IMR-90 (cell line): ENCODE measurements around the gene CHM. TPM values are rescaled to one million over a fixed set of nuclear protein-coding genes. Genes with fewer than 3 reads are reported as not detected.
A peak's percentile ranks its signal among the peaks of the same experiment; 100 is the strongest.

ENCODE experiments used
- ATAC-seq: fragments of 200-7000 bp; cut with Tn5 transposase; 2 replicates; pipeline ENCODE4 v1.9.1; 2020; ENCODE audit warnings: low read depth, mild to moderate bottlenecking, moderate library complexity
- BruUV-seq: library from RNA; stranded (reverse); fragments of 400-500 nt; replicated peaks from 2 replicates; lab custom pipeline; 2021; lab: Mats Ljungman, UMichigan
- CTCF ChIA-PET: fragments of 300-600 bp; formaldehyde crosslinking; extraction: SDS; loops from one replicate; lab custom pipeline; 2021; ENCODE audit warnings: antibody characterized with exemption; lab: Yijun Ruan, JAX
- POLR2A ChIA-PET: fragments of 300-600 bp; sonication (Branson Sonifier 250); formaldehyde crosslinking; loops from one replicate; lab custom pipeline; 2022; ENCODE audit warnings: antibody characterized with exemption; ENCODE audit not compliant: unreplicated experiment; lab: Charles Lee
- DNase-seq: peaks from one replicate; pipeline ENCODE4 v3.0.0; 2013
- H2AFZ ChIP-seq: replicated peaks from 2 replicates; pipeline ENCODE3; 2013; ENCODE audit warnings: low read length, mild to moderate bottlenecking; ENCODE audit not compliant: poor library complexity
- H2AK5ac ChIP-seq: 2 replicates; pipeline ENCODE4 v1.6.1; 2013; ENCODE audit warnings: low read depth, low read length, inconsistent platforms
- H2AK9ac ChIP-seq: replicated peaks from 2 replicates; pipeline ENCODE3; 2013; ENCODE audit warnings: mild to moderate bottlenecking, low read depth, low read length, moderate library complexity; ENCODE audit not compliant: poor library complexity
- H2BK120ac ChIP-seq: 2 replicates; pipeline ENCODE4 v1.6.1; 2013; ENCODE audit warnings: low read depth, low read length, inconsistent platforms
- H2BK15ac ChIP-seq: 3 replicates; pipeline ENCODE4 v1.6.1; 2013; ENCODE audit warnings: low read depth, low read length, inconsistent platforms
- H2BK20ac ChIP-seq: 2 replicates; pipeline ENCODE4 v1.6.1; 2013; ENCODE audit warnings: low read depth, mild to moderate bottlenecking, inconsistent platforms, low read length, moderate library complexity
- H2BK5ac ChIP-seq: 2 replicates; pipeline ENCODE4 v1.6.1; 2013; ENCODE audit warnings: mild to moderate bottlenecking, low read depth, low read length, inconsistent platforms; ENCODE audit not compliant: poor library complexity, severe bottlenecking
- H3K14ac ChIP-seq: replicated peaks from 2 replicates; pipeline ENCODE4 v1.6.1; 2013; ENCODE audit warnings: low read depth, low read length, inconsistent platforms
- H3K18ac ChIP-seq: 2 replicates; pipeline ENCODE4 v1.6.1; 2013; ENCODE audit warnings: low read depth, low read length, control low read depth
- H3K23ac ChIP-seq: 2 replicates; pipeline ENCODE4 v1.6.1; 2013; ENCODE audit warnings: low read depth, low read length, inconsistent platforms
- H3K27ac ChIP-seq: 2 replicates; pipeline ENCODE4 v1.5.1; 2013; ENCODE audit warnings: mild to moderate bottlenecking, control low read depth, low read length; ENCODE audit not compliant: insufficient read depth
- H3K27me3 ChIP-seq: 2 replicates; pipeline ENCODE4 v1.6.1; 2013; ENCODE audit warnings: low read length; ENCODE audit not compliant: control insufficient read depth, insufficient read depth
- H3K36me3 ChIP-seq: 2 replicates; pipeline ENCODE4 v1.6.1; 2013; ENCODE audit warnings: low read length, mixed read lengths; ENCODE audit not compliant: control insufficient read depth, insufficient read depth
- H3K4ac ChIP-seq: 2 replicates; pipeline ENCODE4 v1.6.1; 2013; ENCODE audit warnings: low read depth, low read length, inconsistent platforms
- H3K4me1 ChIP-seq: 2 replicates; pipeline ENCODE4 v1.6.1; 2013; ENCODE audit warnings: low read length, mixed read lengths; ENCODE audit not compliant: control insufficient read depth, insufficient read depth
- H3K4me2 ChIP-seq: 2 replicates; pipeline ENCODE4 v1.6.1; 2013; ENCODE audit warnings: low read depth, mild to moderate bottlenecking, control low read depth, low read length, moderate library complexity
- H3K4me3 ChIP-seq: 2 replicates; pipeline ENCODE4 v1.5.1; 2013; ENCODE audit warnings: low read depth, mild to moderate bottlenecking, control low read depth, low read length, moderate library complexity; ENCODE audit not compliant: insufficient read depth
- H3K56ac ChIP-seq: 2 replicates; pipeline ENCODE4 v1.6.1; 2013; ENCODE audit warnings: low read length, inconsistent platforms; ENCODE audit not compliant: insufficient read depth; ENCODE audit errors: extremely low read depth
- H3K79me1 ChIP-seq, 2 experiments: 2 replicates each; pipeline ENCODE4 v1.6.1; 2013; ENCODE audit warnings: low read length in 2 of 2, inconsistent platforms in 1 of 2, low read depth in 1 of 2
- H3K9ac ChIP-seq: 2 replicates; pipeline ENCODE4 v1.6.1; 2013; ENCODE audit warnings: low read depth, low read length, control low read depth
- H3K9me1 ChIP-seq: 2 replicates; pipeline ENCODE4 v1.6.1; 2013; ENCODE audit warnings: low read length, inconsistent platforms; ENCODE audit not compliant: insufficient read depth
- H3K9me3 ChIP-seq: 2 replicates; pipeline ENCODE4 v1.6.1; 2013; ENCODE audit warnings: low read length; ENCODE audit not compliant: control insufficient read depth, insufficient read depth
- H4K20me1 ChIP-seq: 2 replicates; pipeline ENCODE4 v1.6.1; 2013; ENCODE audit warnings: low read length, inconsistent platforms; ENCODE audit not compliant: insufficient read depth
- H4K5ac ChIP-seq: 2 replicates; pipeline ENCODE4 v1.6.1; 2013; ENCODE audit warnings: mild to moderate bottlenecking, low read depth, low read length, control low read depth
- H4K8ac ChIP-seq, 2 experiments: 2 replicates each; pipeline ENCODE4 v1.6.1; 2013; ENCODE audit warnings: low read depth in 2 of 2, low read length in 2 of 2, control low read depth in 1 of 2, inconsistent platforms in 1 of 2
- H4K91ac ChIP-seq: 2 replicates; pipeline ENCODE4 v1.6.1; 2013; ENCODE audit warnings: low read depth, low read length, inconsistent platforms; ENCODE audit not compliant: insufficient read depth
- CEBPB ChIP-seq: IDR thresholded peaks from 2 replicates; pipeline ENCODE4 v1.6.1; 2012; ENCODE audit warnings: low read depth, low read length, improper control_type of control experiment
- RAD21 ChIP-seq: IDR thresholded peaks from 2 replicates; pipeline ENCODE4 v1.6.1; 2012; ENCODE audit warnings: low read length, improper control_type of control experiment
- dilution Hi-C: fragments of 300-500 bp; cut with HindIII; formaldehyde crosslinking; loops from one replicate; pipeline ENCODE4 v1.14.3; 2018; ENCODE audit warnings: low sequenced_read_pairs; ENCODE audit not compliant: unreplicated experiment
- in situ Hi-C: fragments of 300-500 bp; cut with MboI; formaldehyde crosslinking; loops from 3 replicates; pipeline ENCODE4 v1.14.3; 2019; ENCODE audit warnings: low sequenced_read_pairs, inconsistent platforms, mixed read lengths
- intact Hi-C: fragments of 100-400 bp; cut with micrococcal nuclease; formaldehyde crosslinking; loops from 2 replicates; pipeline ENCODE4 v1.10.0; 2022
- polyA plus RNA-seq, 3 experiments: library from polyadenylated mRNA; depleted of rRNA; stranded (reverse); fragments of >200 nt; gene quantifications; 2 replicates each; pipeline ENCODE4 v1.2.3, GENCODE V29; 2012; ENCODE audit warnings: low replicate concordance in 1 of 3
- total RNA-seq: library from RNA; depleted of rRNA; stranded (reverse); fragments of >200 nt; gene quantifications from 2 replicates; pipeline ENCODE4 v1.2.3, GENCODE V29; 2012

Gene CHM
- total and polyA plus RNA-seq, 2 of the 4 experiments (the other 2 are of a cell fraction), result 11.9 to 21.7 TPM

DNA sequence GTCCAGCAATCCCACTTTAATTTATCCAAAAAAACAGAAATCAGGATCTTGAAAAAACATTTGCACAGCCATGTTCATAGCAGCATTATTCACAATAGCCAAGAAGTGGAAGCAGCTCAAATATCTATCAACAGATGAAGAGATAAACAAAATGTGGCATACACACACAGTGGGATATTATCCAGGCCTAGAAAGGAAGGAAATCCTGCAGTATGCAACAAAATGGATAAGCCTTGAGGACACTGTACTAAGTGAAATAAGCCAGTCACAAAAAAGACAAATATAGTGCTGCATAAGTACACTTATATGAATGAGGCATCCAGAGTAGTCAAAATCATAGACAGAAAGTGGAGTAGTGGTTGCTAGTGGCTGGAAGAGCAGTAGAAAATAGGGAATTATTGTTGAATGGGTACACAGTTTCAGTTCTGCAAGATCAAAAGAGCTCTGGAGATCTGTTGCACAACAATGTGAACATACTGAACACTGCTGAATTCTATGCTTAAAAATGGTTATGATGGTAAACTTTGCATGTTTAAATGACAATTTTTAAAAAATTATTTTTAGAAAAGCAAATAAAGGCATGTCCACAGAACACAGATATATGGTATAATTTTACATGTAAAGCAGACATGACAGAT, 25.6 kb downstream of the CHM start:
- Histone ChIP-seq H3K27ac (no peak overlapping the region), H3K36me3 (peaks cover 4% of the 10 kb centered on the region; the same call in 1 of the 2 replicates), H3K4me2 (no peak overlapping the region), H4K8ac (no peak overlapping the region), H3K9me1 (no peaks in the 10 kb centered on the region), H3K9ac (no peak overlapping the region), H2BK20ac (no peak overlapping the region), H2BK5ac (no peak overlapping the region), H3K27me3 (no peaks in the 10 kb centered on the region), H2BK120ac (no peak overlapping the region), H2AK5ac (no peak overlapping the region), H4K20me1 (no peaks in the 10 kb centered on the region; the same call in 1 of the 2 replicates), H4K91ac (no peak overlapping the region), H3K56ac (no peak overlapping the region), H2BK15ac (no peak overlapping the region), H3K18ac (no peak overlapping the region), H3K14ac (no peak overlapping the region), H2AFZ (no peak overlapping the region), H3K79me1 (no peaks in the 10 kb centered on the region; a peak in 1 of 4 replicates), H3K23ac (no peak overlapping the region), H2AK9ac (no peak overlapping the region), H3K4ac (no peak overlapping the region), H4K5ac (no peak overlapping the region), H3K4me3 (no peak overlapping the region), H3K9me3 (no peaks in the 10 kb centered on the region), H3K4me1 (no peaks in the 10 kb centered on the region)
- no TSS peak for BruUV-seq
- in situ Hi-C loops, result no loop called here
- intact Hi-C loops, result no loop called here
- 0 out of 2 replicates have a peak, but pooled peaks have one; percentile 19 for TF ChIP-seq CEBPB
- no peak for TF ChIP-seq RAD21
- dilution Hi-C loops, result no loop called here
- CTCF ChIA-PET, result no interaction called here
- ATAC-seq (peak; percentile 40), DNase-seq (no peak)
- POLR2A ChIA-PET, result no interaction called here
